Endothelial cell of umbilical vein (primary cell): ENCODE measurements around the gene ELMO1. TPM values are rescaled to one million over a fixed set of nuclear protein-coding genes. Genes with fewer than 3 reads are reported as not detected.

Experiments
- BruUV-seq: library from RNA; stranded (reverse); fragments of 400-500 nt; replicated peaks from 2 replicates; lab custom pipeline; 2021; lab: Mats Ljungman, UMichigan
- CTCF ChIA-PET: fragments of 300-600, 350-600 bp; sonication (Branson Sonifier 250); formaldehyde crosslinking; loops from one replicate; lab custom pipeline; 2021; ENCODE audit warnings: antibody characterized with exemption, inconsistent platforms; lab: Charles Lee
- POLR2A ChIA-PET: fragments of 300-600, 350-600 bp; sonication (Branson Sonifier 250); formaldehyde crosslinking; loops from one replicate; lab custom pipeline; 2021; ENCODE audit warnings: antibody characterized with exemption, inconsistent platforms; lab: Charles Lee
- DNase-seq: peaks from one replicate; pipeline ENCODE4 v3.0.0-alpha.2; 2011; ENCODE audit warnings: low read depth, low spot score
- FAIRE-seq: peaks from 2 replicates; lab custom pipeline; 2011; peaks lifted over from hg19 to GRCh38; lab: Jason Lieb, UNC
- H2AFZ ChIP-seq: 2 replicates; pipeline ENCODE4 v1.6.0; 2012; ENCODE audit warnings: low read depth, low read length, control low read depth, inconsistent platforms
- H3K27ac ChIP-seq: 2 replicates; pipeline ENCODE4 v1.5.1; 2011; ENCODE audit warnings: low read depth, mild to moderate bottlenecking, control low read depth, low read length, moderate library complexity; ENCODE audit not compliant: insufficient read depth
- H3K27me3 ChIP-seq, 2 experiments: 2 replicates each; pipeline versions ENCODE4 v1.6.0 to v1.6.1; 2011; ENCODE audit warnings: low read length in 2 of 2, mixed read lengths in 1 of 2; ENCODE audit not compliant: control insufficient read depth in 2 of 2, insufficient read depth in 2 of 2
- H3K36me3 ChIP-seq, 2 experiments: 2 replicates in 1 of 2; 3 replicates in 1 of 2; pipeline ENCODE4 v1.5.1; 2011; ENCODE audit warnings: low read length in 2 of 2, mild to moderate bottlenecking in 1 of 2, moderate library complexity in 1 of 2; ENCODE audit not compliant: control insufficient read depth in 2 of 2, insufficient read depth in 2 of 2; ENCODE audit errors: extremely low read depth in 1 of 2
- H3K4me1 ChIP-seq: 3 replicates; pipeline ENCODE4 v1.5.1; 2011; ENCODE audit warnings: mild to moderate bottlenecking, low read length; ENCODE audit not compliant: control insufficient read depth, insufficient read depth; ENCODE audit errors: extremely low read depth
- H3K4me2 ChIP-seq: 2 replicates; pipeline ENCODE4 v1.6.1; 2011; ENCODE audit warnings: low read length, control low read depth, mixed read lengths; ENCODE audit not compliant: insufficient read depth
- H3K4me3 ChIP-seq, 3 experiments: fragments of 200-600 bp in 1 of 3; sonication (generic), shearing (Covaris generic) in 1 of 3; replicated peaks in 1 of 3; 2 replicates each; pipeline ENCODE4 v1.5.1; 2011 to 2016; ENCODE audit warnings: control low read depth in 3 of 3, low read length in 3 of 3, mild to moderate bottlenecking in 2 of 3, inconsistent platforms in 1 of 3, low read depth in 1 of 3, moderate library complexity in 1 of 3; ENCODE audit not compliant: insufficient read depth in 1 of 3
- H3K79me2 ChIP-seq: 2 replicates; pipeline ENCODE4 v1.6.0; 2012; ENCODE audit warnings: low read length, inconsistent platforms; ENCODE audit not compliant: control insufficient read depth, insufficient read depth
- H3K9ac ChIP-seq: replicated peaks from 2 replicates; pipeline ENCODE3; 2011; ENCODE audit warnings: low read length, control low read depth; ENCODE audit not compliant: insufficient read depth; ENCODE audit errors: extremely low read depth
- H3K9me1 ChIP-seq: replicated peaks from 3 replicates; pipeline ENCODE4 v1.6.0; 2011; ENCODE audit warnings: mild to moderate bottlenecking, low read length; ENCODE audit not compliant: control insufficient read depth, insufficient read depth; ENCODE audit errors: extremely low read depth
- H3K9me3 ChIP-seq: replicated peaks from 2 replicates; pipeline ENCODE4 v1.5.1; 2012; ENCODE audit warnings: low read length, inconsistent platforms; ENCODE audit not compliant: control insufficient read depth, insufficient read depth
- H4K20me1 ChIP-seq: replicated peaks from 2 replicates; pipeline ENCODE3; 2011; ENCODE audit warnings: mild to moderate bottlenecking, low read length; ENCODE audit not compliant: control insufficient read depth, insufficient read depth; ENCODE audit errors: extremely low read depth
- CTCF ChIP-seq, 2 donors: IDR thresholded peaks; 1 replicate in 1 of 2; 2 replicates in 1 of 2; pipeline ENCODE4 v1.5.1; 2011; ENCODE audit warnings: low read length in 2 of 2, mild to moderate bottlenecking in 2 of 2, moderate library complexity in 2 of 2, control low read depth in 1 of 2, inconsistent platforms in 1 of 2, low read depth in 1 of 2; ENCODE audit not compliant: insufficient read depth in 1 of 2; ENCODE audit errors: extremely low read depth in 1 of 2
- EZH2 ChIP-seq: IDR thresholded peaks from 2 replicates; pipeline ENCODE4 v1.6.1; 2012; ENCODE audit warnings: borderline replicate concordance, low read depth, mild to moderate bottlenecking, moderate library complexity, low read length, inconsistent platforms; ENCODE audit not compliant: severe bottlenecking
- FOS ChIP-seq: IDR thresholded peaks from 2 replicates; pipeline ENCODE4 v1.6.1; 2011; ENCODE audit warnings: mild to moderate bottlenecking, low read length, moderate library complexity, borderline replicate concordance; ENCODE audit not compliant: insufficient read depth
- GATA2 ChIP-seq: IDR thresholded peaks from 2 replicates; pipeline ENCODE4 v1.7.0; 2011; ENCODE audit warnings: low read depth, mild to moderate bottlenecking, moderate library complexity, mixed read lengths, low read length; ENCODE audit not compliant: insufficient read length, insufficient read depth
- JUN ChIP-seq: IDR thresholded peaks from 2 replicates; pipeline ENCODE4 v1.6.1; 2011; ENCODE audit warnings: borderline replicate concordance, low read depth; ENCODE audit not compliant: insufficient read length, insufficient read depth
- MAX ChIP-seq: IDR thresholded peaks from 2 replicates; pipeline ENCODE4 v1.6.1; 2011; ENCODE audit not compliant: insufficient read depth, insufficient read length
- MYC ChIP-seq: IDR thresholded peaks from one replicate; pipeline ENCODE4 v1.6.1; 2011; ENCODE audit warnings: mild to moderate bottlenecking, low read depth, low read length
- POLR2A ChIP-seq: IDR thresholded peaks from 2 replicates; pipeline ENCODE4 v1.6.1; 2012; ENCODE audit warnings: low read depth, mild to moderate bottlenecking, control low read depth, low read length
- POLR2AphosphoS5 ChIP-seq: IDR thresholded peaks from 2 replicates; pipeline ENCODE4 v1.6.1; 2012; ENCODE audit warnings: low read depth, mild to moderate bottlenecking, control low read depth, low read length, moderate library complexity; ENCODE audit not compliant: insufficient read depth
- dilution Hi-C: fragments of 300-500 bp; cut with MboI; formaldehyde crosslinking; loops from one replicate; pipeline ENCODE4 v1.15.0; 2019; ENCODE audit warnings: low sequenced_read_pairs; ENCODE audit not compliant: extremely low pct_ligation_motif_present
- intact Hi-C: fragments of 100-400 bp; cut with micrococcal nuclease; formaldehyde crosslinking; loops from one replicate; pipeline ENCODE4 v1.10.0; 2022
- polyA plus RNA-seq, 4 experiments: library from polyadenylated mRNA; depleted of rRNA in 3 of 4; stranded (reverse) in 3 of 4; unstranded in 1 of 4; fragments of >200 nt; gene quantifications; 2 replicates each; pipeline versions ENCODE4 v1.2.1 to v1.2.3, GENCODE V29; 2011 to 2012; ENCODE audit warnings: missing spikeins in 1 of 4
- total RNA-seq: library from RNA; stranded (reverse); gene quantifications from 2 replicates; pipeline ENCODE4 v1.2.3, GENCODE V29; 2021

ELMO1 gene
- total and polyA plus RNA-seq, 2 donors (not counting 3 experiments of a cell fraction or from before 2014, with no cell fraction given) = 17.0 to 30.6 TPM

GRCh38 chr7:37481722-37482288 is 33.1 kb upstream of the ELMO1 start:
- BruUV-seq = no TSS peak
- no peaks in the 10 kb centered on the region for H3K9me1 ChIP-seq
- no peaks in the 10 kb centered on the region for H4K20me1 ChIP-seq
- intact Hi-C loops (no loop called here), dilution Hi-C loops (no loop called here)
- H3K79me2 ChIP-seq = no peaks in the 10 kb centered on the region
- ChIA-PET CTCF (interaction anchor here (1.0 to 3.1 kb wide), 3 partner anchors 10 to 14 kb away, joined by 3 to 14 read pairs (median 8); no protein-coding TSS in a partner anchor), POLR2A (no interaction called here)
- H3K9me3 ChIP-seq = no peaks in the 10 kb centered on the region
- no peaks in the 10 kb centered on the region for H3K27me3 ChIP-seq
- peaks cover 21% of the 10 kb centered on the region for H3K4me1 ChIP-seq
- H3K36me3 ChIP-seq = no peaks in the 10 kb centered on the region
- TF ChIP-seq MYC = no peak
- no peak overlapping the region for H3K4me2 ChIP-seq
- H3K27ac ChIP-seq = no peak overlapping the region
- FAIRE-seq (no peak), DNase-seq (no peak)
- no peak overlapping the region for H3K4me3 ChIP-seq
- H3K9ac ChIP-seq = no peak overlapping the region
- no peak overlapping the region for H2AFZ ChIP-seq

GRCh38 chr7:37481154-37481553 is 32.5 kb upstream of the ELMO1 start:
- ChIA-PET POLR2A (no interaction called here), CTCF (interaction anchor here (1.0 to 2.6 kb wide), 2 partner anchors 11 to 14 kb away, joined by 3 to 8 read pairs; no protein-coding TSS in a partner anchor)
- no peak for TF ChIP-seq MYC
- TF ChIP-seq MAX = no peak
- no peak for TF ChIP-seq EZH2
- no peak for TF ChIP-seq GATA2
- no peak for TF ChIP-seq FOS
- no peak for TF ChIP-seq POLR2AphosphoS5
- no peak for TF ChIP-seq POLR2A
- no peak for TF ChIP-seq CTCF (IDR thresholded peaks at IDR 0.05; ENCODE audit: extremely low read depth in 1 of 2, insufficient read depth in 1 of 2, low read depth in 1 of 2, low read length in 2 of 2)
- TF ChIP-seq JUN = no peak
- H2AFZ ChIP-seq = peak overlapping the region; percentile 92
- dilution Hi-C loops (no loop called here), intact Hi-C loops (no loop called here)
- no peaks in the 10 kb centered on the region for H3K27me3 ChIP-seq
- H3K9ac ChIP-seq = peak overlapping the region; percentile 39
- no TSS peak for BruUV-seq
- H3K79me2 ChIP-seq = no peaks in the 10 kb centered on the region
- H3K4me1 ChIP-seq = peaks cover 23% of the 10 kb centered on the region
- no peak overlapping the region for H3K4me3 ChIP-seq
- H3K4me2 ChIP-seq = peak overlapping the region; percentile 66
- no peaks in the 10 kb centered on the region for H3K9me3 ChIP-seq
- H3K9me1 ChIP-seq = no peaks in the 10 kb centered on the region
- no peaks in the 10 kb centered on the region for H4K20me1 ChIP-seq
- no peaks in the 10 kb centered on the region for H3K36me3 ChIP-seq
- no peak for DNase-seq
- H3K27ac ChIP-seq = peak overlapping the region; percentile 63
- no peak for FAIRE-seq
